PFSK-1 (cell line): ENCODE data around the gene MED27.

ENCODE experiments used
- FOXP2 ChIP-seq: optimal IDR thresholded peaks from 2 replicates; pipeline ENCODE3; 2011; ENCODE audit warnings: borderline replicate concordance, control low read depth, inconsistent platforms; ENCODE audit not compliant: insufficient read depth; ENCODE audit errors: extremely low read length, extremely low read depth
- POLR2AphosphoS5 ChIP-seq: IDR thresholded peaks from 2 replicates; pipeline ENCODE4 v1.6.1; 2012; ENCODE audit warnings: low read depth, mild to moderate bottlenecking, control low read depth, low read length, moderate library complexity
- REST ChIP-seq, 2 experiments: IDR thresholded peaks; 2 replicates each; pipeline versions ENCODE4 v1.6.1 to v1.8.0; 2011 to 2012; ENCODE audit warnings: low read depth in 2 of 2, low read length in 2 of 2, control low read depth in 1 of 2, inconsistent platforms in 1 of 2, mild to moderate bottlenecking in 1 of 2, moderate library complexity in 1 of 2; ENCODE audit not compliant: insufficient read depth in 1 of 2
- SIN3A ChIP-seq: IDR thresholded peaks from 2 replicates; pipeline ENCODE4 v1.6.1; 2012; ENCODE audit warnings: mild to moderate bottlenecking, low read length, moderate library complexity, borderline replicate concordance; ENCODE audit not compliant: insufficient read depth
- TAF1 ChIP-seq: IDR thresholded peaks from 2 replicates; pipeline ENCODE4 v1.6.1; 2012; ENCODE audit warnings: low read length, control low read depth, borderline replicate concordance; ENCODE audit not compliant: insufficient read depth

MED27 gene

DNA sequence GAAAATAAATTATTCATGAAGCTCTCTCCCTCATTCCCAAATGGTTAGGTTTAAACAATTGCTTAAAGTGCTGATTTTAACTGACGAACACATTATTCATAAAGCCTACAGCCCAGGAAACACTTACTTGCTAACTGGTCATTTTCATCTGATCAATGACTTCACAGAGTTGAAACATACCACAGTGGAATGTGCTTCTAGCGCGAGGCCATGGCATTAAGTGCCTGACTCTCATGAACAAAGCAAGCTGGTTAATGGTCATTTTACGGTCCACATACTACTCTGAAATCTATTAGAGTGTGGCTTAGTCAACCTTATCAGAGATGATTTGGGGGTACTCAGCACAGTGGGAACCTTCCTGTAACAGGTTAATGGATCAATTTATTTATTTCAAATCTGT lies 114.6 kb downstream of the MED27 start:
- no peak for TF ChIP-seq POLR2AphosphoS5
- no peak for TF ChIP-seq FOXP2
- no peak for TF ChIP-seq SIN3A
- no peak for TF ChIP-seq TAF1
- no peak for TF ChIP-seq REST (IDR thresholded peaks at IDR 0.05; ENCODE audit: insufficient read depth in 1 of 2, low read depth in 2 of 2, low read length in 2 of 2)

DNA sequence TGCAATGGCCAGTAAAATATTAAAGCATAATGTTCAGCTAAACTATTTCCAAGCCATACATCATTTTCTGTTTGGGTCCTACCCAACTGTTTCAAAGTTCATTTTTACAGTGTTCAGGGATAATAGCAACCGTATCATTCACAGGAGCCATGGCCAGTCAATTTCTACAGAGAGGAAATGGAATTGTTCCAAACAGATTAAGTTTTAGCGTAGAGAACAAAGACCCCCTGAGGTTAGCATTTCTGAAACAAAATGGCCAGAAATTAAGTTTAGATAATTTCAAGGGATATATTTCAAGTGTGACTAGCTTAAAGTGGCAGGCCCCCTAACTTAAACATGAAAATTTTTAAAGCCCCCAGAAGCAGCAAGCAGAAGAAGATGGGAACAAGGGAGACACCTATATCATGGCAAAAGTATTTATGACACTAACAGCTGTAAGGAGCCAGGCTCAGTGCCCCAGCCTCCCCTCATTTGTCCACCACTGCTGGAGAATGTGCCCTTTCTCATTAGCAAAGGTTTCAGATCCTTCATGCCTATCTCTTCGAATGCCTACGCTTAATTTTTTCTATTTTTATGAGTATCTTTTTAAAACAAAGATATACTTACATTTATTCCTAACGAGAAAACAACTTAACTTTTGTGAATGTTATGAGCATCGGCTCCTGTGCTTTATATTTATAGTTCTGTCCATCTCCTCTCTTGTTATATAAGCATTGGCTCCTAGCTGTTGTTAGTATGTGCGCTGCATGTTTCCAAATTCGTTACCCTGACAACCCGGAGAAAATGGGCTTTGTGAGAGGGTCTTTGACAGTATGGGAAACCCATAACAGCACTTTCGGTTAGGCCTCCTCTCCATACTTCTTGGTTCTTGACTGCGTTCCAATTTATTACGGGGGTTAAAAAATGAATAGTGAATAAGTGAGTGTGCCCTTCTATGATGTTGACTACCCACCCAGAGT lies 116.3 kb downstream of the MED27 start:
- TF ChIP-seq POLR2AphosphoS5 (no peak), FOXP2 (no peak), TAF1 (no peak), REST (IDR thresholded peaks at IDR 0.05; ENCODE audit: insufficient read depth in 1 of 2, low read depth in 2 of 2, low read length in 2 of 2) (no peak), SIN3A (no peak)

- TF ChIP-seq SIN3A (no peak), REST (IDR thresholded peaks at IDR 0.05; ENCODE audit: insufficient read depth in 1 of 2, low read depth in 2 of 2, low read length in 2 of 2) (no peak), TAF1 (no peak), POLR2AphosphoS5 (no peak), FOXP2 (no peak)
Observed at GRCh38 chr9:131961496-131961880, 118.2 kb downstream of the MED27 start.

GRCh38 chr9:131960851-131961495 lies 118.7 kb downstream of the MED27 start:
- TF ChIP-seq FOXP2: no peak
- no peak for TF ChIP-seq REST (IDR thresholded peaks at IDR 0.05; ENCODE audit: insufficient read depth in 1 of 2, low read depth in 2 of 2, low read length in 2 of 2)
- no peak for TF ChIP-seq TAF1
- no peak for TF ChIP-seq POLR2AphosphoS5
- TF ChIP-seq SIN3A: no peak
